ENCODE measurements around the gene KRTAP5-5.

- TF ChIP-seq, protein P1, sequence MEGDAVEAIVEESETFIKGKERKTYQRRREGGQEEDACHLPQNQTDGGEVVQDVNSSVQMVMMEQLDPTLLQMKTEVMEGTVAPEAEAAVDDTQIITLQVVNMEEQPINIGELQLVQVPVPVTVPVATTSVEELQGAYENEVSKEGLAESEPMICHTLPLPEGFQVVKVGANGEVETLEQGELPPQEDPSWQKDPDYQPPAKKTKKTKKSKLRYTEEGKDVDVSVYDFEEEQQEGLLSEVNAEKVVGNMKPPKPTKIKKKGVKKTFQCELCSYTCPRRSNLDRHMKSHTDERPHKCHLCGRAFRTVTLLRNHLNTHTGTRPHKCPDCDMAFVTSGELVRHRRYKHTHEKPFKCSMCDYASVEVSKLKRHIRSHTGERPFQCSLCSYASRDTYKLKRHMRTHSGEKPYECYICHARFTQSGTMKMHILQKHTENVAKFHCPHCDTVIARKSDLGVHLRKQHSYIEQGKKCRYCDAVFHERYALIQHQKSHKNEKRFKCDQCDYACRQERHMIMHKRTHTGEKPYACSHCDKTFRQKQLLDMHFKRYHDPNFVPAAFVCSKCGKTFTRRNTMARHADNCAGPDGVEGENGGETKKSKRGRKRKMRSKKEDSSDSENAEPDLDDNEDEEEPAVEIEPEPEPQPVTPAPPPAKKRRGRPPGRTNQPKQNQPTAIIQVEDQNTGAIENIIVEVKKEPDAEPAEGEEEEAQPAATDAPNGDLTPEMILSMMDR (IDR thresholded peaks at IDR 0.05; ENCODE audit: extremely low read depth in 1 of 2, insufficient read depth in 1 of 2, low read depth in 1 of 2, low read length in 2 of 2) = no peak
- TF ChIP-seq POLR2AphosphoS5 (IDR thresholded peaks at IDR 0.05; ENCODE audit: insufficient read depth, low read depth, low read length) (no peak), MYC (IDR thresholded peaks at IDR 0.05; ENCODE audit: low read depth, low read length) (no peak)
Observed at GRCh38 chr11:1622086-1622485, 7.5 kb upstream of the KRTAP5-5 start, which contains the start of gene KRTAP5-4.
